MCF 10A (cell line): ENCODE measurements around the gene S1PR4. TPM values are rescaled to one million over a fixed set of nuclear protein-coding genes. Genes with fewer than 3 reads are reported as not detected.

Experiments used
- BruUV-seq: library from RNA; stranded (reverse); fragments of 400-500 nt; replicated peaks from 2 replicates; lab custom pipeline; 2021; lab: Mats Ljungman, UMichigan
- CTCF ChIA-PET: fragments of 300-600 bp; sonication (Branson Sonifier 250); formaldehyde crosslinking; extraction: SDS; loops from one replicate; lab custom pipeline; 2021; ENCODE audit warnings: antibody characterized with exemption, inconsistent platforms; lab: Yijun Ruan, JAX
- POLR2A ChIA-PET: fragments of 300-600, 350-650 bp; sonication (Branson Sonifier 250); formaldehyde crosslinking; extraction: SDS; loops from one replicate; lab custom pipeline; 2020; ENCODE audit warnings: antibody characterized with exemption, inconsistent platforms; lab: Yijun Ruan, JAX
- DNase-seq: peaks from one replicate; pipeline ENCODE4 v3.0.0-alpha.2; 2018; ENCODE audit not compliant: unreplicated experiment
- H3K27ac Mint-ChIP-seq: one replicate; pipeline ENCODE4 v1.8.0; 2022; ENCODE audit warnings: mild to moderate bottlenecking, low read depth, mixed read lengths; ENCODE audit not compliant: unreplicated experiment
- H3K27me3 Mint-ChIP-seq: one replicate; pipeline ENCODE4 v1.8.0; 2022; ENCODE audit warnings: mixed read lengths; ENCODE audit not compliant: insufficient read depth, unreplicated experiment
- H3K36me3 Mint-ChIP-seq: one replicate; pipeline ENCODE4 v1.8.0; 2022; ENCODE audit warnings: mild to moderate bottlenecking, moderate library complexity, mixed read lengths; ENCODE audit not compliant: insufficient read depth, unreplicated experiment
- H3K4me1 Mint-ChIP-seq: one replicate; pipeline ENCODE4 v1.8.0; 2022; ENCODE audit warnings: mixed read lengths; ENCODE audit not compliant: insufficient read depth, unreplicated experiment
- H3K4me3 Mint-ChIP-seq: one replicate; pipeline ENCODE4 v1.8.0; 2022; ENCODE audit warnings: mild to moderate bottlenecking, moderate library complexity, mixed read lengths; ENCODE audit not compliant: unreplicated experiment
- H3K9me3 Mint-ChIP-seq: one replicate; pipeline ENCODE4 v1.8.0; 2022; ENCODE audit warnings: mixed read lengths; ENCODE audit not compliant: unreplicated experiment
- intact Hi-C: fragments of 100-400 bp; cut with micrococcal nuclease; formaldehyde crosslinking; loops from 2 replicates; pipeline ENCODE4 v1.14.1; 2022
- total RNA-seq: library from RNA; stranded (reverse); gene quantifications from 2 replicates; pipeline ENCODE4 v1.2.3, GENCODE V29; 2022
- TF ChIP-seq, protein P1 (sequence below): fragments of 200-600 bp; IDR thresholded peaks from one replicate; pipeline ENCODE4 v1.8.0; 2022; ENCODE audit warnings: antibody characterized with exemption, mild to moderate bottlenecking; ENCODE audit not compliant: unreplicated experiment

The S1PR4 gene
- total RNA-seq, 1 experiment from 2014 or later, result 0.44 TPM

DNA sequence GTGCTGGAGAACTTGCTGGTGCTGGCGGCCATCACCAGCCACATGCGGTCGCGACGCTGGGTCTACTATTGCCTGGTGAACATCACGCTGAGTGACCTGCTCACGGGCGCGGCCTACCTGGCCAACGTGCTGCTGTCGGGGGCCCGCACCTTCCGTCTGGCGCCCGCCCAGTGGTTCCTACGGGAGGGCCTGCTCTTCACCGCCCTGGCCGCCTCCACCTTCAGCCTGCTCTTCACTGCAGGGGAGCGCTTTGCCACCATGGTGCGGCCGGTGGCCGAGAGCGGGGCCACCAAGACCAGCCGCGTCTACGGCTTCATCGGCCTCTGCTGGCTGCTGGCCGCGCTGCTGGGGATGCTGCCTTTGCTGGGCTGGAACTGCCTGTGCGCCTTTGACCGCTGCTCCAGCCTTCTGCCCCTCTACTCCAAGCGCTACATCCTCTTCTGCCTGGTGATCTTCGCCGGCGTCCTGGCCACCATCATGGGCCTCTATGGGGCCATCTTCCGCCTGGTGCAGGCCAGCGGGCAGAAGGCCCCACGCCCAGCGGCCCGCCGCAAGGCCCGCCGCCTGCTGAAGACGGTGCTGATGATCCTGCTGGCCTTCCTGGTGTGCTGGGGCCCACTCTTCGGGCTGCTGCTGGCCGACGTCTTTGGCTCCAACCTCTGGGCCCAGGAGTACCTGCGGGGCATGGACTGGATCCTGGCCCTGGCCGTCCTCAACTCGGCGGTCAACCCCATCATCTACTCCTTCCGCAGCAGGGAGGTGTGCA lies 587 bp downstream of the S1PR4 start:
- no peak for DNase-seq
- Mint-ChIP-seq H3K36me3 (no peaks in the 10 kb centered on the region), H3K4me3 (no peak overlapping the region), H3K4me1 (peaks cover 17% of the 10 kb centered on the region), H3K27me3 (no peaks in the 10 kb centered on the region), H3K27ac (no peak overlapping the region), H3K9me3 (no peaks in the 10 kb centered on the region)
- POLR2A ChIA-PET, result no interaction called here
- CTCF ChIA-PET, result no interaction called here
- BruUV-seq, result no TSS peak
- TF ChIP-seq, protein P1, sequence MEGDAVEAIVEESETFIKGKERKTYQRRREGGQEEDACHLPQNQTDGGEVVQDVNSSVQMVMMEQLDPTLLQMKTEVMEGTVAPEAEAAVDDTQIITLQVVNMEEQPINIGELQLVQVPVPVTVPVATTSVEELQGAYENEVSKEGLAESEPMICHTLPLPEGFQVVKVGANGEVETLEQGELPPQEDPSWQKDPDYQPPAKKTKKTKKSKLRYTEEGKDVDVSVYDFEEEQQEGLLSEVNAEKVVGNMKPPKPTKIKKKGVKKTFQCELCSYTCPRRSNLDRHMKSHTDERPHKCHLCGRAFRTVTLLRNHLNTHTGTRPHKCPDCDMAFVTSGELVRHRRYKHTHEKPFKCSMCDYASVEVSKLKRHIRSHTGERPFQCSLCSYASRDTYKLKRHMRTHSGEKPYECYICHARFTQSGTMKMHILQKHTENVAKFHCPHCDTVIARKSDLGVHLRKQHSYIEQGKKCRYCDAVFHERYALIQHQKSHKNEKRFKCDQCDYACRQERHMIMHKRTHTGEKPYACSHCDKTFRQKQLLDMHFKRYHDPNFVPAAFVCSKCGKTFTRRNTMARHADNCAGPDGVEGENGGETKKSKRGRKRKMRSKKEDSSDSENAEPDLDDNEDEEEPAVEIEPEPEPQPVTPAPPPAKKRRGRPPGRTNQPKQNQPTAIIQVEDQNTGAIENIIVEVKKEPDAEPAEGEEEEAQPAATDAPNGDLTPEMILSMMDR, result no peak
- intact Hi-C loops, result no loop called here

DNA sequence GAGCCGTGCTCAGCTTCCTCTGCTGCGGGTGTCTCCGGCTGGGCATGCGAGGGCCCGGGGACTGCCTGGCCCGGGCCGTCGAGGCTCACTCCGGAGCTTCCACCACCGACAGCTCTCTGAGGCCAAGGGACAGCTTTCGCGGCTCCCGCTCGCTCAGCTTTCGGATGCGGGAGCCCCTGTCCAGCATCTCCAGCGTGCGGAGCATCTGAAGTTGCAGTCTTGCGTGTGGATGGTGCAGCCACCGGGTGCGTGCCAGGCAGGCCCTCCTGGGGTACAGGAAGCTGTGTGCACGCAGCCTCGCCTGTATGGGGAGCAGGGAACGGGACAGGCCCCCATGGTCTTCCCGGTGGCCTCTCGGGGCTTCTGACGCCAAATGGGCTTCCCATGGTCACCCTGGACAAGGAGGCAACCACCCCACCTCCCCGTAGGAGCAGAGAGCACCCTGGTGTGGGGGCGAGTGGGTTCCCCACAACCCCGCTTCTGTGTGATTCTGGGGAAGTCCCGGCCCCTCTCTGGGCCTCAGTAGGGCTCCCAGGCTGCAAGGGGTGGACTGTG lies 1.2 kb downstream of the S1PR4 start:
- no peaks in the 10 kb centered on the region for H3K9me3 Mint-ChIP-seq

DNA sequence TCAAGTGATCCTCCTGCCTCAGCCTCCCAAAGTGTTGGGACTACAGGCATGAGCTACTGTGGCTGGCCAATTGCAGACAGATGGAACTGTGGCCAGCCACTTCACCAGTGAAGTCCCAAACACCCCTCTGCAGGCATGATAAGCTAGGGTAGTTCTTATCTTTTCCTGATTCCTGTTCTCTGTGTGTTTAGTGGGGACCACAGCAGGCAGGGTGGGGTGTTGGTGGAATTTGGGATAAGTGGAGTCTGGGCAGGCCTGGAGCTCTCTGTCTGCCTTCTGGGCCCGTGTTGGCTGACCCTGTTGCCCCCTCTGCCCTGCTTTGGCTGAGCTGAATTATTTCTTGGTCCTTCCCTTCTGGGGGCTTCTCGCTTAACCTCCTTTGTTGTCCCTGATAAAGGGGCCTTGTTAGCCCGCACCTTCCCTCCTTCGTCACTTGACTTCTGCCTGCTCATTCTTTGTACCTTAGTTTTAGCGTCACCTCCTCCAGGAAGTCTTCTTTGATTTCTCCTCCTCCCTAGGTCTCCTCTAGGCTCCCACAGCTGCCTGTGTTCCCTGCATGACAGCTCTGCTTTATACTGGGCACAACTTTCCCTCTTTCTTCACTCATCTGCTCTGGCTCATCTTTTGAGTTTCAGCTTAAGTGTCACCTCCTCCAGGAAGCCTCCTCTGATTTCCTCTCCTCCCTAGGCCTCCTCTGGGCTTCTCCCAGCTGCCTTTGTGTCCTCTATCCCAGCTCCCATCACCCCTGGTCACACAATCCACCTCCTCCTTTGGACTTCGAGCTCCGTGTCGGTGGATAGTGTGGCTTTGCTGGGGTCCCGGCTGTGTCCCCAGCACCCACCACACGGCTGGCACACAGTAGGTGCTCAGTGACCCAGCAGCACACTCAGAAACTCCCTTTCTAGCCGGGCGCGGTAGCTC lies 5.4 kb downstream of the S1PR4 start:
- H3K4me3 Mint-ChIP-seq, result no peak overlapping the region
- H3K9me3 Mint-ChIP-seq, result no peaks in the 10 kb centered on the region
- H3K27me3 Mint-ChIP-seq, result no peaks in the 10 kb centered on the region
- H3K27ac Mint-ChIP-seq, result no peak overlapping the region
- peaks cover 6% of the 10 kb centered on the region for H3K36me3 Mint-ChIP-seq
- ChIA-PET CTCF (interaction anchor here (0.9 to 1.3 kb wide), 4 partner anchors 20 to 108 kb away, joined by 3 to 7 read pairs (median 3); no protein-coding TSS in a partner anchor), POLR2A (interaction anchor here (0.7 to 2.0 kb wide), 6 partner anchors 11 to 650 kb away, joined by 3 to 7 read pairs (median 4); no protein-coding TSS in a partner anchor)
- no peak for DNase-seq
- intact Hi-C loops, result loop anchor here (2.0 kb wide), 1 partner anchor 29 kb away; no protein-coding TSS in a partner anchor
- no TSS peak for BruUV-seq
- H3K4me1 Mint-ChIP-seq, result peaks cover 24% of the 10 kb centered on the region
- TF ChIP-seq, protein P1, result no peak

More for the DNA sequence above, 1.2 kb downstream of the S1PR4 start:
- no peaks in the 10 kb centered on the region for H3K27me3 Mint-ChIP-seq
- intact Hi-C loops, result no loop called here
- TF ChIP-seq, protein P1, result no peak
- no peaks in the 10 kb centered on the region for H3K36me3 Mint-ChIP-seq
- H3K4me1 Mint-ChIP-seq, result peaks cover 18% of the 10 kb centered on the region
- DNase-seq, result no peak
- CTCF ChIA-PET, result no interaction called here
- no peak overlapping the region for H3K4me3 Mint-ChIP-seq
- POLR2A ChIA-PET, result no interaction called here
- BruUV-seq, result no TSS peak
- no peak overlapping the region for H3K27ac Mint-ChIP-seq
